HG03342 (cell line): Measurements from ENCODE around the gene POLR3G.
A peak's percentile ranks its signal among the peaks of the same experiment; 100 is the strongest.

Experiments
- ATAC-seq: cut with Tn5 transposase; IDR thresholded peaks from one replicate; pipeline ENCODE4 v1.9.1; 2021; ENCODE audit warnings: mild to moderate bottlenecking, moderate library complexity; ENCODE audit not compliant: unreplicated experiment

POLR3G gene

GRCh38 chr5:90549729-90550275 lies 75.1 kb downstream of the POLR3G start:
- ATAC-seq, result no peak

- ATAC-seq, result no peak
Measured at GRCh38 chr5:90550963-90551362, 76.3 kb downstream of the POLR3G start.

GRCh38 chr5:90551376-90551775 lies 76.7 kb downstream of the POLR3G start:
- ATAC-seq, result no peak

- no peak for ATAC-seq
Measured at GRCh38 chr5:90553711-90554110, 79.0 kb downstream of the POLR3G start.

- no peak for ATAC-seq
Measured at GRCh38 chr5:90554358-90555006, 79.8 kb downstream of the POLR3G start.

GRCh38 chr5:90555666-90556065 lies 81.0 kb downstream of the POLR3G start:
- ATAC-seq, result no peak

GRCh38 chr5:90557391-90557790 lies 82.7 kb downstream of the POLR3G start:
- ATAC-seq, result no peak

GRCh38 chr5:90557871-90558270 lies 83.2 kb downstream of the POLR3G start:
- no peak for ATAC-seq

- ATAC-seq, result peak; percentile 47
Measured at GRCh38 chr5:90558344-90559192, 83.9 kb downstream of the POLR3G start, which contains the start of gene ADGRV1. TSS of gene ADGRV1 (plus strand) at chr5:90558797. CDS start at chr5:90558896, 99 bp downstream.

GRCh38 chr5:90560771-90561170 lies 86.1 kb downstream of the POLR3G start:
- no peak for ATAC-seq

GRCh38 chr5:90561766-90562165 lies 87.1 kb downstream of the POLR3G start:
- ATAC-seq, result no peak

GRCh38 chr5:90562341-90562740 lies 87.7 kb downstream of the POLR3G start:
- ATAC-seq, result no peak

- ATAC-seq, result no peak
Measured at GRCh38 chr5:90563108-90563507, 88.4 kb downstream of the POLR3G start.
